GM23338 (cell line): Measurements from ENCODE around the gene WNT2. TPM values are rescaled to one million over a fixed set of nuclear protein-coding genes. Genes with fewer than 3 reads are reported as not detected.

Source experiments
- ATAC-seq: fragments of 200-7000 bp; cut with Tn5 transposase; 3 replicates; pipeline ENCODE4 v1.9.1; 2020
- DNase-seq: peaks from one replicate; pipeline ENCODE4 v3.0.0-alpha.2; 2015; ENCODE audit warnings: low spot score
- H2AFZ ChIP-seq: fragments of 200-600 bp; sonication (generic); 2 replicates; pipeline ENCODE4 v1.8.0; 2016; ENCODE audit warnings: antibody characterized with exemption, mild to moderate bottlenecking, moderate library complexity
- H3F3A ChIP-seq: fragments of 200-600 bp; sonication (generic); replicated peaks from 2 replicates; pipeline ENCODE4 v1.8.0; 2017; ENCODE audit warnings: antibody characterized with exemption, mixed run types, low read depth
- H3K27ac ChIP-seq: fragments of 200-600 bp; sonication (generic); 2 replicates; pipeline ENCODE4 v1.6.1; 2016; ENCODE audit warnings: low read depth
- H3K27me3 ChIP-seq: fragments of 200-600 bp; sonication (generic); 2 replicates; pipeline ENCODE4 v1.8.0; 2016; ENCODE audit warnings: mild to moderate bottlenecking, mixed run types, moderate library complexity; ENCODE audit not compliant: insufficient read depth
- H3K36me3 ChIP-seq: fragments of 200-600 bp; sonication (generic); 2 replicates; pipeline ENCODE4 v1.8.0; 2016; ENCODE audit warnings: mild to moderate bottlenecking; ENCODE audit not compliant: insufficient read depth
- H3K4me1 ChIP-seq: fragments of 200-600 bp; sonication (generic); 2 replicates; pipeline ENCODE4 v1.8.0; 2016; ENCODE audit warnings: mild to moderate bottlenecking, moderate library complexity; ENCODE audit not compliant: insufficient read depth
- H3K4me2 ChIP-seq: fragments of 200-600 bp; sonication (generic); 2 replicates; pipeline ENCODE4 v1.7.1; 2017; ENCODE audit warnings: mixed run types
- H3K4me3 ChIP-seq: fragments of 200-600 bp; sonication (generic); 2 replicates; pipeline ENCODE4 v1.6.1; 2016; ENCODE audit warnings: mixed run types
- H3K79me2 ChIP-seq: fragments of 200-600 bp; sonication (generic); replicated peaks from 2 replicates; pipeline ENCODE4 v1.8.0; 2017; ENCODE audit warnings: mild to moderate bottlenecking; ENCODE audit not compliant: insufficient read depth
- H3K9me2 ChIP-seq: fragments of 200-600 bp; sonication (generic); 2 replicates; pipeline ENCODE4 v1.8.0; 2017; ENCODE audit not compliant: insufficient read depth
- H4K20me1 ChIP-seq: fragments of 200-600 bp; sonication (generic); replicated peaks from 2 replicates; pipeline ENCODE4 v1.8.0; 2017; ENCODE audit warnings: mild to moderate bottlenecking; ENCODE audit not compliant: insufficient read depth
- H3K27ac Mint-ChIP-seq: 2 replicates; pipeline ENCODE4 v1.8.0; 2020; ENCODE audit warnings: inconsistent platforms, mild to moderate bottlenecking, moderate library complexity, mixed read lengths
- H3K27me3 Mint-ChIP-seq: 3 replicates; pipeline ENCODE4 v1.8.0; 2022; ENCODE audit warnings: low read depth, mild to moderate bottlenecking, moderate library complexity, mixed read lengths, inconsistent platforms; ENCODE audit not compliant: insufficient read depth, poor library complexity
- H3K36me3 Mint-ChIP-seq: 3 replicates; pipeline ENCODE4 v1.8.0; 2021; ENCODE audit warnings: low read depth, mild to moderate bottlenecking, inconsistent platforms, moderate library complexity, mixed read lengths
- H3K4me1 Mint-ChIP-seq: 3 replicates; pipeline ENCODE4 v1.8.0; 2020; ENCODE audit warnings: mild to moderate bottlenecking, inconsistent platforms, mixed read lengths
- H3K4me3 Mint-ChIP-seq: 3 replicates; pipeline ENCODE4 v1.8.0; 2021; ENCODE audit warnings: moderate library complexity, mild to moderate bottlenecking, inconsistent platforms, mixed read lengths
- H3K9me3 Mint-ChIP-seq: 3 replicates; pipeline ENCODE4 v1.8.0; 2020; ENCODE audit warnings: moderate library complexity, mild to moderate bottlenecking, inconsistent platforms, mixed read lengths
- EZH2 ChIP-seq: fragments of 200-600 bp; sonication (generic); IDR thresholded peaks from one replicate; pipeline ENCODE4 v1.8.0; 2017; ENCODE audit warnings: antibody characterized with exemption, mild to moderate bottlenecking, low read depth; ENCODE audit not compliant: unreplicated experiment
- EZH2phosphoT487 ChIP-seq: fragments of 200-600 bp; sonication (generic); IDR thresholded peaks from one replicate; pipeline ENCODE4 v1.8.1; 2018; ENCODE audit warnings: antibody characterized with exemption; ENCODE audit not compliant: unreplicated experiment
- NANOG ChIP-seq: IDR thresholded peaks from 2 replicates; pipeline ENCODE4 v1.6.1; 2016; ENCODE audit warnings: antibody characterized with exemption, borderline replicate concordance
- POLR2AphosphoS5 ChIP-seq: IDR thresholded peaks from 2 replicates; pipeline ENCODE4 v1.6.1; 2016; ENCODE audit warnings: antibody characterized with exemption, low read depth
- STAT1 ChIP-seq: IDR thresholded peaks from one replicate; pipeline ENCODE4 v1.6.1; 2016; ENCODE audit warnings: antibody characterized with exemption; ENCODE audit not compliant: unreplicated experiment
- ZNF114 ChIP-seq: fragments of 250-450 bp; sonication (Bioruptor Pico); IDR thresholded peaks from 2 replicates; pipeline ENCODE4 v1.5.0; 2020; ENCODE audit warnings: mild to moderate bottlenecking, moderate library complexity
- ZNF331 ChIP-seq: fragments of 250-450 bp; sonication (Bioruptor Pico); IDR thresholded peaks from 2 replicates; pipeline ENCODE4 v1.5.0; 2020; ENCODE audit warnings: low read depth, mild to moderate bottlenecking, moderate library complexity
- polyA plus RNA-seq: library from polyadenylated mRNA; unstranded; fragments of >200 nt; fragmentation: Nextera tagmentation; extraction: Ambion mirVana; gene quantifications from 2 replicates; pipeline ENCODE4 v1.2.1, GENCODE V29; 2016
- total RNA-seq: library from RNA; depleted of rRNA; stranded (reverse); fragments of >200 nt; shearing (Covaris generic); gene quantifications from 2 replicates; pipeline ENCODE4 v1.2.3, GENCODE V29; 2014
- TF ChIP-seq, protein P1 (sequence below): fragments of 250-450 bp; sonication (Bioruptor Pico); IDR thresholded peaks from 2 replicates; pipeline ENCODE4 v1.5.0; 2020; ENCODE audit warnings: mild to moderate bottlenecking, moderate library complexity
- TF ChIP-seq, protein P2 (sequence below), 2 experiments: fragments of 200-600 bp in 1 of 2; sonication (generic) in 1 of 2; conservative IDR thresholded peaks; 2 replicates each; pipeline versions ENCODE4 v1.5.1 to v1.6.1; 2016 to 2017; ENCODE audit warnings: antibody characterized with exemption in 2 of 2, low read depth in 2 of 2, mild to moderate bottlenecking in 2 of 2, moderate library complexity in 1 of 2
- TF ChIP-seq, protein P3 (sequence below): IDR thresholded peaks from one replicate; pipeline ENCODE4 v1.6.1; 2018; ENCODE audit warnings: antibody characterized with exemption; ENCODE audit not compliant: unreplicated experiment

The WNT2 gene
- total and polyA plus RNA-seq, 2 experiments from 2014 or later, result not detected

DNA sequence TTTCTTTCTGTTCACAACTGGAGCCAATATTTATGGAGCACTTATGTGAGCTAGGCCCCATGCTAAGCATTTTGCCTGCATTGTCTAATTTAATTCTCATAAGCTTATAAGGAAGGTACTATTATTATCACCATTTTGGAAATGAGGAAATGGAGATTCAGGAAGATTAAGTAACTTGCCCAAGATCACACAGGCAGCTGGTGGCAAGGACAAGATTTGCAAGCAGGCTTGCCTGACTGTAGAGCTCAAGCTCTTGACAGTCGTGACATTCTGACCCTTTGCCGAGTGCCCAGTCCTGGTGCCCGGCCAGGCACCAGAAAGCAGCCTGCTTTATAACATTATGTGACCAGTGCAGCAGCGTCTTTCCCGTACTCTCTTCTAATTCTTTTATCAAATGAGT is 38.2 kb downstream of the WNT2 start (continued):
- TF ChIP-seq, protein P1, sequence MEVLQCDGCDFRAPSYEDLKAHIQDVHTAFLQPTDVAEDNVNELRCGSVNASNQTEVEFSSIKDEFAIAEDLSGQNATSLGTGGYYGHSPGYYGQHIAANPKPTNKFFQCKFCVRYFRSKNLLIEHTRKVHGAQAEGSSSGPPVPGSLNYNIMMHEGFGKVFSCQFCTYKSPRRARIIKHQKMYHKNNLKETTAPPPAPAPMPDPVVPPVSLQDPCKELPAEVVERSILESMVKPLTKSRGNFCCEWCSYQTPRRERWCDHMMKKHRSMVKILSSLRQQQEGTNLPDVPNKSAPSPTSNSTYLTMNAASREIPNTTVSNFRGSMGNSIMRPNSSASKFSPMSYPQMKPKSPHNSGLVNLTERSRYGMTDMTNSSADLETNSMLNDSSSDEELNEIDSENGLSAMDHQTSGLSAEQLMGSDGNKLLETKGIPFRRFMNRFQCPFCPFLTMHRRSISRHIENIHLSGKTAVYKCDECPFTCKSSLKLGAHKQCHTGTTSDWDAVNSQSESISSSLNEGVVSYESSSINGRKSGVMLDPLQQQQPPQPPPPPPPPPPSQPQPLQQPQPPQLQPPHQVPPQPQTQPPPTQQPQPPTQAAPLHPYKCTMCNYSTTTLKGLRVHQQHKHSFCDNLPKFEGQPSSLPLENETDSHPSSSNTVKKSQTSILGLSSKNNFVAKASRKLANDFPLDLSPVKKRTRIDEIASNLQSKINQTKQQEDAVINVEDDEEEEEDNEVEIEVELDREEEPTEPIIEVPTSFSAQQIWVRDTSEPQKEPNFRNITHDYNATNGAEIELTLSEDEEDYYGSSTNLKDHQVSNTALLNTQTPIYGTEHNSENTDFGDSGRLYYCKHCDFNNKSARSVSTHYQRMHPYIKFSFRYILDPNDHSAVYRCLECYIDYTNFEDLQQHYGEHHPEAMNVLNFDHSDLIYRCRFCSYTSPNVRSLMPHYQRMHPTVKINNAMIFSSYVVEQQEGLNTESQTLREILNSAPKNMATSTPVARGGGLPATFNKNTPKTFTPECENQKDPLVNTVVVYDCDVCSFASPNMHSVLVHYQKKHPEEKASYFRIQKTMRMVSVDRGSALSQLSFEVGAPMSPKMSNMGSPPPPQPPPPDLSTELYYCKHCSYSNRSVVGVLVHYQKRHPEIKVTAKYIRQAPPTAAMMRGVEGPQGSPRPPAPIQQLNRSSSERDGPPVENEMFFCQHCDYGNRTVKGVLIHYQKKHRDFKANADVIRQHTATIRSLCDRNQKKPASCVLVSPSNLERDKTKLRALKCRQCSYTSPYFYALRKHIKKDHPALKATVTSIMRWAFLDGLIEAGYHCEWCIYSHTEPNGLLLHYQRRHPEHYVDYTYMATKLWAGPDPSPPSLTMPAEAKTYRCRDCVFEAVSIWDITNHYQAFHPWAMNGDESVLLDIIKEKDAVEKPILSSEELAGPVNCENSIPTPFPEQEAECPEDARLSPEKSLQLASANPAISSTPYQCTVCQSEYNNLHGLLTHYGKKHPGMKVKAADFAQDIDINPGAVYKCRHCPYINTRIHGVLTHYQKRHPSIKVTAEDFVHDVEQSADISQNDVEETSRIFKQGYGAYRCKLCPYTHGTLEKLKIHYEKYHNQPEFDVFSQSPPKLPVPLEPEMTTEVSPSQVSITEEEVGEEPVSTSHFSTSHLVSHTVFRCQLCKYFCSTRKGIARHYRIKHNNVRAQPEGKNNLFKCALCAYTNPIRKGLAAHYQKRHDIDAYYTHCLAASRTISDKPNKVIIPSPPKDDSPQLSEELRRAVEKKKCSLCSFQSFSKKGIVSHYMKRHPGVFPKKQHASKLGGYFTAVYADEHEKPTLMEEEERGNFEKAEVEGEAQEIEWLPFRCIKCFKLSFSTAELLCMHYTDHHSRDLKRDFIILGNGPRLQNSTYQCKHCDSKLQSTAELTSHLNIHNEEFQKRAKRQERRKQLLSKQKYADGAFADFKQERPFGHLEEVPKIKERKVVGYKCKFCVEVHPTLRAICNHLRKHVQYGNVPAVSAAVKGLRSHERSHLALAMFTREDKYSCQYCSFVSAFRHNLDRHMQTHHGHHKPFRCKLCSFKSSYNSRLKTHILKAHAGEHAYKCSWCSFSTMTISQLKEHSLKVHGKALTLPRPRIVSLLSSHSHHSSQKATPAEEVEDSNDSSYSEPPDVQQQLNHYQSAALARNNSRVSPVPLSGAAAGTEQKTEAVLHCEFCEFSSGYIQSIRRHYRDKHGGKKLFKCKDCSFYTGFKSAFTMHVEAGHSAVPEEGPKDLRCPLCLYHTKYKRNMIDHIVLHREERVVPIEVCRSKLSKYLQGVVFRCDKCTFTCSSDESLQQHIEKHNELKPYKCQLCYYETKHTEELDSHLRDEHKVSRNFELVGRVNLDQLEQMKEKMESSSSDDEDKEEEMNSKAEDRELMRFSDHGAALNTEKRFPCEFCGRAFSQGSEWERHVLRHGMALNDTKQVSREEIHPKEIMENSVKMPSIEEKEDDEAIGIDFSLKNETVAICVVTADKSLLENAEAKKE, result no peak
- no peak for TF ChIP-seq STAT1
- TF ChIP-seq EZH2phosphoT487, result no peak
- TF ChIP-seq EZH2, result no peak

DNA sequence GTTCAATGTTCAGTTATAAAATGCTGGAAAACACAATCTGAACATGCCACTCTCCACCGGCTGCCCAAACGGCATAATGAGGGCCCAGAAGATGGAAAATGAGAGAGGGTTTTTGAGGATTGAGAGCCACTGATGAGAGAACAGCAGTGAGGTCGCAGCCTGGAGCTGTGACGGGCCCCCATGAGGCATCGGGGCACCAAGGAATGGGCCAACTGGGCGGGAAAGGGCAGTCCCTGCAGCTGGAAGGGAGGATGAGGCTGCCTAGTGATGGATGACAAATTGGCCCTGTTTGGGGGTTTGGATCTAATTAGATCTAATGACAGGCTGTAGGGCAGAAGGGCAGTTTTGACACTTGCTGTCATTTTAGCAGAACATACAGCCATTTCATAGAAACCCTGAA is 39.1 kb downstream of the WNT2 start:
- H3K4me3 Mint-ChIP-seq, result no peak overlapping the region
- Histone ChIP-seq H3F3A (no peaks in the 10 kb centered on the region), H4K20me1 (no peaks in the 10 kb centered on the region), H3K4me2 (no peak overlapping the region), H2AFZ (no peak overlapping the region), H3K36me3 (no peaks in the 10 kb centered on the region), H3K27ac (no peak overlapping the region), H3K4me3 (no peak overlapping the region), H3K9me2 (0 out of 2 replicates have a peak, but pooled peaks cover 2% of the 10 kb centered on the region), H3K4me1 (no peaks in the 10 kb centered on the region), H3K79me2 (no peaks in the 10 kb centered on the region), H3K27me3 (no peaks in the 10 kb centered on the region)
- H3K36me3 Mint-ChIP-seq, result no peaks in the 10 kb centered on the region
- DNase-seq, result no peak
- peaks cover 2% of the 10 kb centered on the region for H3K27me3 Mint-ChIP-seq
- no peaks in the 10 kb centered on the region for H3K9me3 Mint-ChIP-seq
- ATAC-seq, result no peak
- H3K4me1 Mint-ChIP-seq, result no peaks in the 10 kb centered on the region
- H3K27ac Mint-ChIP-seq, result no peak overlapping the region
- no peak for TF ChIP-seq POLR2AphosphoS5
- TF ChIP-seq EZH2, result no peak
- TF ChIP-seq NANOG, result no peak
- TF ChIP-seq, protein P2, sequence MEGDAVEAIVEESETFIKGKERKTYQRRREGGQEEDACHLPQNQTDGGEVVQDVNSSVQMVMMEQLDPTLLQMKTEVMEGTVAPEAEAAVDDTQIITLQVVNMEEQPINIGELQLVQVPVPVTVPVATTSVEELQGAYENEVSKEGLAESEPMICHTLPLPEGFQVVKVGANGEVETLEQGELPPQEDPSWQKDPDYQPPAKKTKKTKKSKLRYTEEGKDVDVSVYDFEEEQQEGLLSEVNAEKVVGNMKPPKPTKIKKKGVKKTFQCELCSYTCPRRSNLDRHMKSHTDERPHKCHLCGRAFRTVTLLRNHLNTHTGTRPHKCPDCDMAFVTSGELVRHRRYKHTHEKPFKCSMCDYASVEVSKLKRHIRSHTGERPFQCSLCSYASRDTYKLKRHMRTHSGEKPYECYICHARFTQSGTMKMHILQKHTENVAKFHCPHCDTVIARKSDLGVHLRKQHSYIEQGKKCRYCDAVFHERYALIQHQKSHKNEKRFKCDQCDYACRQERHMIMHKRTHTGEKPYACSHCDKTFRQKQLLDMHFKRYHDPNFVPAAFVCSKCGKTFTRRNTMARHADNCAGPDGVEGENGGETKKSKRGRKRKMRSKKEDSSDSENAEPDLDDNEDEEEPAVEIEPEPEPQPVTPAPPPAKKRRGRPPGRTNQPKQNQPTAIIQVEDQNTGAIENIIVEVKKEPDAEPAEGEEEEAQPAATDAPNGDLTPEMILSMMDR (conservative IDR thresholded peaks at IDR 0.05; ENCODE audit: low read depth in 2 of 2), result no peak
- TF ChIP-seq, protein P3, sequence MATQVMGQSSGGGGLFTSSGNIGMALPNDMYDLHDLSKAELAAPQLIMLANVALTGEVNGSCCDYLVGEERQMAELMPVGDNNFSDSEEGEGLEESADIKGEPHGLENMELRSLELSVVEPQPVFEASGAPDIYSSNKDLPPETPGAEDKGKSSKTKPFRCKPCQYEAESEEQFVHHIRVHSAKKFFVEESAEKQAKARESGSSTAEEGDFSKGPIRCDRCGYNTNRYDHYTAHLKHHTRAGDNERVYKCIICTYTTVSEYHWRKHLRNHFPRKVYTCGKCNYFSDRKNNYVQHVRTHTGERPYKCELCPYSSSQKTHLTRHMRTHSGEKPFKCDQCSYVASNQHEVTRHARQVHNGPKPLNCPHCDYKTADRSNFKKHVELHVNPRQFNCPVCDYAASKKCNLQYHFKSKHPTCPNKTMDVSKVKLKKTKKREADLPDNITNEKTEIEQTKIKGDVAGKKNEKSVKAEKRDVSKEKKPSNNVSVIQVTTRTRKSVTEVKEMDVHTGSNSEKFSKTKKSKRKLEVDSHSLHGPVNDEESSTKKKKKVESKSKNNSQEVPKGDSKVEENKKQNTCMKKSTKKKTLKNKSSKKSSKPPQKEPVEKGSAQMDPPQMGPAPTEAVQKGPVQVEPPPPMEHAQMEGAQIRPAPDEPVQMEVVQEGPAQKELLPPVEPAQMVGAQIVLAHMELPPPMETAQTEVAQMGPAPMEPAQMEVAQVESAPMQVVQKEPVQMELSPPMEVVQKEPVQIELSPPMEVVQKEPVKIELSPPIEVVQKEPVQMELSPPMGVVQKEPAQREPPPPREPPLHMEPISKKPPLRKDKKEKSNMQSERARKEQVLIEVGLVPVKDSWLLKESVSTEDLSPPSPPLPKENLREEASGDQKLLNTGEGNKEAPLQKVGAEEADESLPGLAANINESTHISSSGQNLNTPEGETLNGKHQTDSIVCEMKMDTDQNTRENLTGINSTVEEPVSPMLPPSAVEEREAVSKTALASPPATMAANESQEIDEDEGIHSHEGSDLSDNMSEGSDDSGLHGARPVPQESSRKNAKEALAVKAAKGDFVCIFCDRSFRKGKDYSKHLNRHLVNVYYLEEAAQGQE, result no peak
- no peak for TF ChIP-seq ZNF331 (CRISPR knock-in tag)
- no peak for TF ChIP-seq ZNF114 (CRISPR knock-in tag)
